Suppressor macrophage treated with lipopolysaccharide for 1 hour (primary cell): ENCODE data around the gene TOB2.
A peak's percentile ranks its signal among the peaks of the same experiment; 100 is the strongest.

Experiments
- DNase-seq, 3 donors: peaks; one replicate each; pipeline ENCODE4 v3.0.0-alpha.2; 2020 to 2022

TOB2 gene

GRCh38 chr22:41446639-41447434 lies at the start of gene TOB2:
Gene TOB2 (minus strand): TSS chr22:41446801. CDS start chr22:41437345, 9,456 bp downstream.
- peak; percentile 95 to 98 (median 97) for DNase-seq

GRCh38 chr22:41491374-41492100 lies 44.9 kb upstream of the TOB2 start:
- no peak for DNase-seq

DNA sequence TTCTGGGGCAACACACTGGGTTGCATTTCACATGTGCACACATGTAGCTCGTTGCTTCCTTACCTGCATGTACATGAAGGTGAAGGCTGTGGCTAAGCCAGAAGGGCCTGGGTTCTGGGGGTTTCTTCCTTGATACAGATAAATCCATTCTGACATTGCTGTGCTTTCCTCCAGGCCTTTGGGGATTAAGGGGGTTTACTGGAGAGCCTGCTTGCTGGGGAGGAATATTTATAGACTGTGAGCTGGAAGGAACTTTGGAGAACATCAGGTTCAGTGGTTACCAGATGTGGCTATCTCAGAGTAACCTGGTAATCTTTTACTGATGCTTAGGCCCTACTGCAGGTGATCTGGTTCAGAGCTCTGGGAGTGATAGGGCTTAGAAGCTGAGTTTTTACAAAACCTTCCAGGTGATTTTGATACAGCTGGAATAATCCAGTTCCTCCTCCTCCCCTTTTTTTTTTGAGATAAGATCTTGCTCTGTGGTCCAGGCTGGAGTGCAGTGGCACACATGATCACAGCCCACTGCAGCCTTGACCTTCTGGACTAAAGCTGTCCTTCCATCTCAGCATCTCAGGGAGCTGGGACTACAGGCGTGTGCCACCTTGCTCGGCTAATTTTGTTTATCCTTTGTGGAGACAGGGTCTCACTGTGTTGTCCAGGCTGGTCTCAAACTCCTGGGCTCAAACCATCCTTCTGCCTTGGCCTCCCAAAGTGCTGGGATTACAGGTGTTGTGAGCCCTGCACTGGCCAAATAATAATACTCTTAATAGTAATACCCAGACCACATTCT lies 42.2 kb upstream of the TOB2 start:
- no peak for DNase-seq

DNA sequence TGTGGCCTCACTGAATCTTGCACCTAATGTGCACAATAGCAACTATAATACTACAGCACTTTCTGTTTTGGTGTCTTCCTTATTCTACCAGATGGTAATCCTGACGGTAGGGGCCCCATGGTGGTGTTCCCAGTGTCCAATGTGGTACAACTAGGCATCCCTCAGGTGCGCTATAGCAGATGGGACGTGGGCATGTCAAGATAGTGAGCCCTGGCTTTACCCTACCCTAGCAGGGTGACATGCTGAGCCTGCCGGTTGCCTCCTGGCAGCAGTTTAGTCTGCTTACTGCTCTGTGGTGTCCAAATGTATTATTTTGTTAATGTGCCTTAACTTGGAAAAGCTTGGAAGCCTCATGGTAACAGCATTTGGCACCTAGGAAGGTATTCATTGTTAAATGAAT lies 41.5 kb upstream of the TOB2 start:
- no peak for DNase-seq

DNA sequence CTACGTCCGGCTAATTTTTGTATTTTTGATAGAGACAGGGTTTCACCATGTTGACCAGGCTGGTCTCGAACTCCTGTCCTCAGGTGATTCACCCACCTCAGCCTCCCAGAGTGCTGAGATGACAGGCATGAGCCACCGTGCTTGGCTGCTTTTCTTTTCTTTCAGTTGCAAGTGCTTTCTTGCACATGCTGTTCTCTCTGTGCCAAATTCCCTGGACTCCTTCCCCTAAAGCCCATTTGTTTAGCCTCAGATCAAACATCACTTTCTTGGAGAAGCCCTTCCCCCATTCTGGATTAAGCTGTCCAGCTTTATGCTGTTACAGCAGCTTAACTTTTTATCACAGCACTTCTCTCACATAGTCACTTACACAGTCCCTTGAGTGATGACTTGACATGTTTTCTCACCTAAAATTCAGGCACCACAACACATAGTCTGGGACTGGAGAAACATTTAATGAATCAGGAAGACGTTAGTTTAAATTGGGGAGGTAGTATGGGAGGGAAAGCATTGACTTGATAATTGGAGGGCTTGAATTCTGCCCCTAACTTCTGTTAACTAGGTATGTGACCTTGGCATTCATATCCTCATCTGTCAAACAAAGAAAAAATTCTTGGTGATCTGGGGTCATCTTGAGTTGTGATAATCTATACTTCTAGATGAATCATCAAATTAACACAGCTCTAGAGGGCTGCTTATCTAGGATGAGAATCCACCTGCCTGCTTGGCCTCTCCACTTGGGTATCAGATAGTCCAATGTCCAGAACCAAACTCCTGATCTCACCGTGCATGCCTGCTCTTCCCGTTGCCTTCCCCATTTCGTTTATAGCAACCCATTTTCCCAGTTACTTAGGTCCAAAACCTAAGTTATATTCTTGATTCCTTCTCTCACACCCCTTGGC lies 40.7 kb upstream of the TOB2 start:
- DNase-seq = no peak

DNA sequence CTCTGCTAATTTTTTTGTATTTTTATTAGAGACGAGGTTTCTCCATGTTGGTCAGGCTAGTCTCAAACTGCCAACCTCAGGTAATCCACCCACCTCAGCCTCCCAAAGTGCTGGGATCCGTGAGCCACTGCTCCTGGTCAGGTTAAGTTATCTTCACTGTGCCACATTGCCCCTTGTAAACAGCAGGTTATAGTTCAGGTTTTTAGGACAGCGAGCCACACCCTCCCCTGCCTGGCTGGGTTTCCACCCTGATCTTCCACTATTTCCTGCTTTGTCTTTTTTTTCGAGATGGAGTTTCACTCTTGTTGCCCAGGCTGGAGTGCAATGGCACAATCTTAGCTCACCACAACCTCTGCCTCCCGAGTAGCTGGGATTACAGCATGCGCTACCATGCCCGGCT lies 38.4 kb upstream of the TOB2 start:
- no peak for DNase-seq

DNA sequence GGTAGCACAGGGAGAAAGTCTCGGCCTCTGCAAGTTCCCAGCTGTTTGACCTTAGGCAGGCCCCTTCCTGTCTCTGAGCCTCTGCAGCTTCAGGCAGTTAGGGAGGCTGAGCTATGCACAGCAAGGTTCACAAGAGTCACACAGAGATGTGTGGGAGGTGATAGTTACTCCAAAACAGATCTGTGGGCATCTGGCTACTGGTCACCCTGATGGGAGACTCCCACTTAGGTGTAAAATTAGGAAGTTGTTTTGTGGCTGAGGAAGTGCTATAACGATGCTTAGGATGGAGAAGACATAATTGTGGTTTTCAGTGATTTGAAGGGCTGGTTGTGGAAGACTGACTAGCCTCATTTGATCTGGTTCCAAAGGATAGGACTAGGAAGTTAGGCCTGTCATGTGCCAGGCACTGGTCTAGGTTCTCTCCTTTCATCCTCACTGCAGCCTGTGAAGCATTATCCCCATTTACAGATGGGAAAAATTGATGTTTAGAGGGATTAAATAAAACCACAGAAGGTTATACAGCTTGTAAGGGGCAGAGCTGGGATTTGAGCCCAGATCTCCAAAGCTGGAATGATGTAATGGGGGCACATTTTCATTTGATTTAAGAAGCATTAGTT lies 35.8 kb upstream of the TOB2 start:
- DNase-seq = peak; percentile 64 to 74 (median 72)

- DNase-seq = no peak
Observed at GRCh38 chr22:41481925-41482318, 35.3 kb upstream of the TOB2 start.

DNA sequence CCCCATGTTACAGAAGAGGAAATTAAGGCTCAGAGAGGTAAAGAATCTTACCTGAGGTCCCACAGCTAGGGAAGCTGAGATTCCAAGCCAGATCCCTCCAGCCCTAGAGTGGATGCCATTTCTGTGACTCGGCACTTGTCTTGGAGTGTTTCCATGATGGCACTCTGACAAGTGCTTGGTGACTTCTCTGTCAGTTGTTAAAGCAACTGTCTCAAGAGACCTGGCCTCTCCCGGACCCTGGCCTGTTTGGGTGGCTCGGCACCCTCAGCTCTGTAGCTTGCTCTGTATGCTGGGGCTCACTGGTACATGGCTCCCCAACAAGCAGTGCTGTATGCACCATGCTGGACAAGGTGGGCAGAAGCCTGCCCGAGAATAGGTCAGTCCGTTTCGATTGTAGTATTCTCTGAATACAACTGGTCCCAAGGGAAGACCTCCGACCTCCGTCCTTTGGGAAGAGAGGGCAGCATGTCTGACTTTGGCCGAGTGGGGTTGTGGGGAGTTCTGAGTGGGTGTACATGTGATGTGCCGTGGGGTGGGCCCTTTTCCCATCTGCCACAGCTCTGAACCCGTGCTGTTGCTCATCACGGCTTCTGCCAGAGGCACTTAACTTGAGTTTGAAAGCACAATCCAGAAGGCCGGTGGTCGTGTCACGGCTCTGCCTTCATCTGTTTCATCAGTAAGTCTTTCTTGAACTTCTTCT lies 34.7 kb upstream of the TOB2 start:
- no peak for DNase-seq

DNA sequence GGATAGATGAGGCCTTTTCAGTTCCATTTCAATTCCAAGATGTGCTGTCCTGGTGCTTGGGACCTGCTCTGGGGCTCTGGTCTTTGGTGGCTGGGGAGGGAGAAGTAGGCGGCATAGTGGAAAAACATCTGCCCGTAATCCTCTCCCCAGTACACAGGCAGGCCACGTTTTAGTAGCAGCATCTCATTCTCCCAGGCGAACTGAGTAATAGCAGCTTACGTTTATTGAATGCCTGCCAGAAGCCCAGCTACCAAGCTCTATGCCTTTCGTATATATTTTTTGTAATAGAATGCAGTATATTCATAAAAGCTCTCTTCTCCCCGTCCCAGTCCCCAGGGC lies 33.8 kb upstream of the TOB2 start:
- DNase-seq = no peak

DNA sequence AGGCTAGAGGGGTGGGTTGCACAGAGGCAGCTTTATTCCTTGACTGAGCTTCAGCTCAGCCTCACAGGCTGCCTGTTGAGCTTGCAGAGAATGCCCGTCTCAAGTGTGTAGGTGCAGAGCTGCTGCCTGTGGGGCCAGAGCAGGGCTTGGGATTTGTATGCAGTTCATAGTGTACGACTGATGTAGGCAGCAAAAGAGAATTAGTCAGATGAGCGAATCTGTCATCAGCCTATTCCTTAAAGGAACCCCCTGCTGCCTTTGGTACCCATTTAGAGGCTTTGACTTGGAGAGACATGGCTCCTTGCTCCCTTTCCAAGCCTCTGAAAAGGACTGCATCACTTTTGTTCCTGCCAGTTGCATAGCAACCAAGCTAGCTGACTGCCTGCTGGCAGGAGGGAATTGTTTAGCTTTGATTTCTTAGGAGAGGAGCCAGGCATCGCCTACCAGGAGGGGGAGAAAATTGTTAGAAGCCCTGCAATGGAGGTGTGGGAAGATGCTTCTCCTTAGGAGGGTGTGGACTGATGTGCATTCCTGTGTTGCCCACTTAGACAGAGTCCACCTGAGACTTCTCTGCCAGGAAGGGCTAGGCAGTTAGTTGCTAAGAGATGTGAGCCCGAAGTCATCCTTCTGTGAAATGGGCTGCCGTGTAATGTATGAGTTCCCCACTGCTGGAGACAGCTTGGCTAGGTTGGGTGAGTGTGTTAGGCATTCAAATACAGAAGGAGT lies 33.2 kb upstream of the TOB2 start:
- no peak for DNase-seq

DNA sequence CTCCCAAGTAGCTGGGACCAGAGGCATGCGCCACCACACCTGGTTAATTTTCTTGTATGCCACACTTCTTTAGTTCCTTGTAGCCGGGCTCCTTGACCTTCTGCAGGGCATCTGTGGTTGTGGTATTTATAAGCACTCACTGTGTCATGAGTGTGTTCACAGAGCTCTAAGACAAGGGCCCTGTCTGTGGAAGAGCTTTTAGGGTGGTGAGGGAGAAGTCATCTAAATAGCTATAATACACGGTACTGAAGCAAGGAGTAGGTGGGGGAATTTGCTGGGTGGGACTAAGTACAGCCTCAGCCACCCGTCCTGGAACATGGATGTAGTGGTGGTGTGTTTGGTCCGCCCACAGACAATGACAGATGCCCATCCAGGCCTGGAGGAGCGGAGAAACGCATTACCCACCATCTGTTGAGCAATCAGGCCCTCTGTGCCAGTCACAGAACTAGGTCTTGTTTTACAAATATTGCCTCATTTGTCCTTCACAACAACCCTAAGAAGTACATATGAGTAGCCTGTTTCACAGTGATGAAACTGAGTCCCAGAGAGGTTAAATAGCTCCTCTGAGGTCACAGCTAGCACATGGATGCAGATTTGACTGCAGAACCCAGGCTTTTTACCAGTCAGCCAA lies 32.4 kb upstream of the TOB2 start:
- DNase-seq = peak; percentile 92 to 94 (median 92)

DNA sequence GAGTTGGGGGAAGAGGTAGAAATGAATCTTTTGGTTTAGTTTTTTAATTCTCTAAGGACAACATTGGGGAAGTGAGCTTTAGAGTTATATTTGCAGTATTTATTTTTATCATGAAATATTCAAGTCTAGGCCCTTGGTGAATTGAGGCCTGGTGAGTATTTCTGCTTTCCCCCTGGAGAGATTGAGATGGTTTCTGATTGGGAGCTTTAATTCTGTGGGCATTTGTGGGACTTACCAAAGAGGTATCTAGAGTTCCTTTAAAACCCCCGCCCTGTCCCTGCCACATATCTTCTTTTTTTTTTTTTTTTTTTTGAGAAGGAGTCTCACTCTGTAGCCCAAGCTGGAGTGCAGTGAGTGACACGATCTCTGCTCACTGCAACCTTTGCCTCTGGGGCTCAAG lies 31.9 kb upstream of the TOB2 start:
- DNase-seq = peak in 2 of 3 donors; percentile 23 to 32

- no peak for DNase-seq
Observed at GRCh38 chr22:41474872-41475451, 28.4 kb upstream of the TOB2 start.

- DNase-seq = no peak
Observed at GRCh38 chr22:41471568-41471967, 25.0 kb upstream of the TOB2 start.

- peak in 2 of 3 donors; percentile 27 to 30 for DNase-seq
Observed at GRCh38 chr22:41470886-41471285, 24.3 kb upstream of the TOB2 start.

DNA sequence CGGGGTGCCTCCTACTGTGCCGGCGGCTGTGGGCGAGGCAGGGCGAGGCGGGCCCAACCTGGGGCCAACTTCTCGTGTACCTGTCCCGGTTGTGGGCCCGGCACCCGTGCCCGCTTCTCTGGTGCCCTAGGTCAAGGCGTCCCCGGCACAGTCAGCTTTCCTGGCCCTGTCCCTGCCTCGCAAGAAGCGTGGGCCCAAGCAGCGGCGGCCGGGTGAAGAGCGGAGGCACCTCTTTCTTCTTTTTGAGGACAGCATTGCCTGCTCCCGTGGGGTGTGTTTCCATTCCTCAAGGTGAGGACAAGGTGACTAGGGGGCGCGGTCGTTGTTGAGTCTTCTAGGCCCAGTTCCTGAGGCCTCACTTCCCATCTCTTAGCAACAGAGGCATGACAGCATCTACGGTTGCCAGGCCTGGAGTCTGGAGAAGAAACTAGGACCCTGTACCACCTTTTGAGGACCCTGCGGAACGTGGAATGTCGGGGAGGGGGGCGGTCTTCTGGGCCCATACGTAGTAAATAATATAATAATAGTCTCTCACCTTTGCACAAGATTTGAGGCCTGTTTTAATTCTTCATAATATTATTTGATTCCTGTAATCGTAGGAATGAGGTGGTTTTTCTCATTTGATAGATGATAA lies 22.7 kb upstream of the TOB2 start:
- DNase-seq = peak in 2 of 3 donors; percentile 26 to 45

- peak; percentile 98 to 99 (median 98) for DNase-seq
Observed at GRCh38 chr22:41468381-41469217, 22.0 kb upstream of the TOB2 start, which contains the start of the genes ACO2 and PHF5A. Gene ACO2 (plus strand): TSS chr22:41469117. CDS start chr22:41469147, 30 bp downstream. Gene PHF5A (minus strand): TSS chr22:41468692. CDS start chr22:41468653, 39 bp downstream.
